ENCODE data around the gene FAM180B.

- TF ChIP-seq RAD21 (IDR thresholded peaks at IDR 0.05; ENCODE audit: low read length) (no peak), POLR2A (IDR thresholded peaks at IDR 0.05; ENCODE audit: low read depth, low read length) (no peak), CTCF (conservative IDR thresholded peaks at IDR 0.05; ENCODE audit: low read depth, low read length) (no peak), RCOR1 (IDR thresholded peaks at IDR 0.05; ENCODE audit: insufficient replicate concordance, low read length) (no peak), MXI1 (IDR thresholded peaks at IDR 0.05; ENCODE audit: borderline replicate concordance, low read depth, low read length) (no peak), CEBPB (IDR thresholded peaks at IDR 0.05; ENCODE audit: low read depth, low read length) (no peak), USF2 (IDR thresholded peaks at IDR 0.05; ENCODE audit: low read depth, low read length) (no peak), RFX5 (IDR thresholded peaks at IDR 0.05; ENCODE audit: low read depth, low read length) (no peak)
Measured at GRCh38 chr11:47603295-47603694, 16.8 kb downstream of the FAM180B start.
